ENCODE measurements around the gene FOSL2. TPM values are rescaled to one million over a fixed set of nuclear protein-coding genes. Genes with fewer than 3 reads are reported as not detected.

FOSL2 gene
- total and polyA plus RNA-seq, 10 of the 15 experiments (the other 5 are each of a cell fraction or from before 2014, with no cell fraction given) = 0.05 to 1.3 (median 0.34) TPM

DNA sequence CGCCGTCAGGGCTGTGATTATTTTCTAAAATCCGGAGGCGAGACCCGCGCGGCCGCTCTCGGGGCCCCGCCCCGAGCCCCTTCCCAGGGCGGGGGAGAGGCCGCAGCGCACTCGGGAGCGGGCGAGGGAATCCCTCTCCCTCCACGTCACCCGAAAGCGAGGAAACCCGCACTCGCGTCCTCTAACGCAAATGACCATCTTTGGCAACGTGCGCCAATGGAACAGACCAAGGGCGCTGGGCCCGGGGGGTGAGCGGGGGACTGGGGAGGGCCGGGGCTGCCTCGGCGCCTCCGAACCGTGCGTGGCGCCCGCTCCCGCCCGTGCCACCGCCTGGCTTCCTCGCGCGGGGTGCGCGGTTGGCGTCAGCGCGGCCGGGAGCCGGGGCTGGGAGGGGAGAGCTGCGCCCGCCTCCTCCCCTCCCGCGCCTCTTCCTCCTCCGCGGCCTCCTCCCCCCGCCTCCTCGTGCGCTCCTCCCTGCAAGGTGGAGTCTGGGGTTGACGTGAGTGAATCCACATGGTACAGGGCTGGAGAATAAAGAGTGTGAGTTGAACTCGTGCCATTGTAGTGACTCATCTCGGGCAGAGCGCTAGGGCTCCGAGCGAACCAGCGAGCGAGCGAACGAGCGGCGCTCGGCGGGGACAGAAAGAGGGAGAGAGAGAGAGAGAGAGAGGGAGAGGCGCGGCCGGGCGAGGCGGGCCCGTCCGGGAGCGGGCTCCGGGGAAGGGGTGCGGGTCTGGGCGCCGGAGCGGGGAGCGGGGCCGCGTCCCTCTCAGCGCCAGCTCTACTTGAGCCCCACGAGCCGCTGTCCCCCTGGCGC lies at the start of gene FOSL2 (continued):
- TF ChIP-seq IKZF2 (IDR thresholded peaks at IDR 0.05) (peak; percentile 38 to 43; a peak in 2 of 4 replicates), ZNF384 (IDR thresholded peaks at IDR 0.05; ENCODE audit: borderline replicate concordance, low read depth, low read length) (no peak), SRF (IDR thresholded peaks at IDR 0.05; ENCODE audit: low read depth in 2 of 2, low read length in 2 of 2) (peak; percentile 97 to 98), EP300 (IDR thresholded peaks at IDR 0.05; ENCODE audit: borderline replicate concordance in 1 of 2, control insufficient read depth in 1 of 2, low read depth in 2 of 2, low read length in 2 of 2) (peak in 1 of 2 experiments; percentile 58; a peak in 1 of 4 replicates), HDAC6 (IDR thresholded peaks at IDR 0.05; ENCODE audit: unreplicated experiment) (no peak), GABPA (IDR thresholded peaks at IDR 0.05; ENCODE audit: low read depth) (no peak), STAT1 (conservative IDR thresholded peaks at IDR 0.05) (no peak), HDGF (IDR thresholded peaks at IDR 0.05) (peak; percentile 83; the same call in 1 of the 2 replicates), POLR2AphosphoS5 (IDR thresholded peaks at IDR 0.05; ENCODE audit: low read length) (peak; percentile 83)
- TF ChIP-seq, protein P1, sequence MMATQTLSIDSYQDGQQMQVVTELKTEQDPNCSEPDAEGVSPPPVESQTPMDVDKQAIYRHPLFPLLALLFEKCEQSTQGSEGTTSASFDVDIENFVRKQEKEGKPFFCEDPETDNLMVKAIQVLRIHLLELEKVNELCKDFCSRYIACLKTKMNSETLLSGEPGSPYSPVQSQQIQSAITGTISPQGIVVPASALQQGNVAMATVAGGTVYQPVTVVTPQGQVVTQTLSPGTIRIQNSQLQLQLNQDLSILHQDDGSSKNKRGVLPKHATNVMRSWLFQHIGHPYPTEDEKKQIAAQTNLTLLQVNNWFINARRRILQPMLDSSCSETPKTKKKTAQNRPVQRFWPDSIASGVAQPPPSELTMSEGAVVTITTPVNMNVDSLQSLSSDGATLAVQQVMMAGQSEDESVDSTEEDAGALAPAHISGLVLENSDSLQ (IDR thresholded peaks at IDR 0.05) = peak; percentile 63
- TF ChIP-seq, protein P2, sequence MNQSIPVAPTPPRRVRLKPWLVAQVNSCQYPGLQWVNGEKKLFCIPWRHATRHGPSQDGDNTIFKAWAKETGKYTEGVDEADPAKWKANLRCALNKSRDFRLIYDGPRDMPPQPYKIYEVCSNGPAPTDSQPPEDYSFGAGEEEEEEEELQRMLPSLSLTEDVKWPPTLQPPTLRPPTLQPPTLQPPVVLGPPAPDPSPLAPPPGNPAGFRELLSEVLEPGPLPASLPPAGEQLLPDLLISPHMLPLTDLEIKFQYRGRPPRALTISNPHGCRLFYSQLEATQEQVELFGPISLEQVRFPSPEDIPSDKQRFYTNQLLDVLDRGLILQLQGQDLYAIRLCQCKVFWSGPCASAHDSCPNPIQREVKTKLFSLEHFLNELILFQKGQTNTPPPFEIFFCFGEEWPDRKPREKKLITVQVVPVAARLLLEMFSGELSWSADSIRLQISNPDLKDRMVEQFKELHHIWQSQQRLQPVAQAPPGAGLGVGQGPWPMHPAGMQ (IDR thresholded peaks at IDR 0.05; ENCODE audit: borderline replicate concordance) = no peak

Measured in GM12878 (cell line).